HCT116 (cell line): ENCODE data around the gene PSG4. TPM values are rescaled to one million over a fixed set of nuclear protein-coding genes. Genes with fewer than 3 reads are reported as not detected.
A peak's percentile ranks its signal among the peaks of the same experiment; 100 is the strongest.
"Not testable (repeated sequence)": the region's sequence is repeated elsewhere in the genome, so short reads cannot be mapped to it uniquely, and the experiment has no call there.

Experiments used
- ATAC-seq: fragments of 200-7000 bp; cut with Tn5 transposase; 2 replicates; pipeline ENCODE4 v1.9.1; 2020; ENCODE audit warnings: mild to moderate bottlenecking, moderate library complexity
- BruUV-seq: library from RNA; stranded (reverse); fragments of 400-500 nt; replicated peaks from 2 replicates; lab custom pipeline; 2021; lab: Mats Ljungman, UMichigan
- CTCF ChIA-PET: fragments of 300-600 bp; sonication (Branson Sonifier 250); formaldehyde crosslinking; loops from one replicate; lab custom pipeline; 2021; ENCODE audit warnings: antibody characterized with exemption; lab: Charles Lee
- POLR2A ChIA-PET: fragments of 300-600, 350-600 bp; sonication (Branson Sonifier 250); formaldehyde crosslinking; loops from one replicate; lab custom pipeline; 2021; ENCODE audit warnings: antibody characterized with exemption; lab: Charles Lee
- RAD21 ChIA-PET, 2 experiments: fragments of 300-600 bp; sonication (Branson Sonifier 250); formaldehyde crosslinking; loops; one replicate each; lab custom pipeline; 2023; ENCODE audit warnings: low total read pairs in 2 of 2; ENCODE audit not compliant: uncharacterized antibody in 2 of 2, unreplicated experiment in 2 of 2, low non-redundant PET in 1 of 2; lab: Charles Lee
- DNase-seq: peaks from one replicate; pipeline ENCODE4 v3.0.0-alpha.2; 2010; ENCODE audit warnings: low read depth, low spot score
- H2AFZ ChIP-seq: fragments of 200-600 bp; shearing (Covaris generic), sonication (generic); 2 replicates; pipeline ENCODE4 v1.6.1; 2017; ENCODE audit warnings: low read depth, mixed run types, mixed read lengths, antibody characterized with exemption, low read length; ENCODE audit not compliant: poor library complexity, severe bottlenecking
- H3K27ac ChIP-seq: 2 replicates; pipeline ENCODE4 v1.5.1; 2012; ENCODE audit warnings: low read depth, low read length
- H3K27me3 ChIP-seq: fragments of 200-600 bp; sonication (generic); 2 replicates; pipeline ENCODE4 v1.6.1; 2016; ENCODE audit warnings: mixed run types, low read length, mixed read lengths; ENCODE audit not compliant: insufficient read depth
- H3K36me3 ChIP-seq, 2 experiments: fragments of 200-500 bp in 1 of 2; fragments of 200-600 bp in 1 of 2; sonication (Bioruptor generic) in 1 of 2; sonication (generic) in 1 of 2; 2 replicates each; pipeline versions ENCODE4 v1.5.1 to v1.6.1; 2014 to 2016; ENCODE audit warnings: low read length in 2 of 2, inconsistent platforms in 1 of 2, mixed read lengths in 1 of 2, mixed run types in 1 of 2; ENCODE audit not compliant: insufficient read depth in 2 of 2, control insufficient read depth in 1 of 2
- H3K4me1 ChIP-seq, 2 experiments: fragments of 200-600 bp in 1 of 2; sonication (generic) in 1 of 2; 2 replicates each; pipeline versions ENCODE4 v1.5.1 to v1.6.1; 2012 to 2017; ENCODE audit warnings: low read length in 2 of 2, inconsistent platforms in 1 of 2, mild to moderate bottlenecking in 1 of 2, mixed read lengths in 1 of 2, mixed run types in 1 of 2, moderate library complexity in 1 of 2; ENCODE audit not compliant: insufficient read depth in 2 of 2, control insufficient read depth in 1 of 2
- H3K4me2 ChIP-seq: fragments of 200-600 bp; sonication (generic); 2 replicates; pipeline ENCODE4 v1.6.1; 2017; ENCODE audit warnings: mixed run types, low read length, mixed read lengths
- H3K4me3 ChIP-seq, 2 experiments: fragments of 200-600 bp in 1 of 2; sonication (generic) in 1 of 2; replicated peaks in 1 of 2; 2 replicates each; pipeline ENCODE4 v1.5.1; 2011 to 2016; ENCODE audit warnings: low read length in 2 of 2, control low read depth in 1 of 2, low read depth in 1 of 2, mild to moderate bottlenecking in 1 of 2, mixed read lengths in 1 of 2, mixed run types in 1 of 2
- H3K79me2 ChIP-seq: fragments of 200-600 bp; sonication (generic); 2 replicates; pipeline ENCODE4 v1.6.1; 2017; ENCODE audit warnings: mild to moderate bottlenecking, mixed run types, low read length, moderate library complexity, mixed read lengths; ENCODE audit not compliant: insufficient read depth
- H3K9ac ChIP-seq: fragments of 200-600 bp; sonication (generic); 2 replicates; pipeline ENCODE4 v1.6.1; 2016; ENCODE audit warnings: low read length, mixed read lengths
- H3K9me2 ChIP-seq: fragments of 200-600 bp; sonication (generic), shearing (Covaris generic); 2 replicates; pipeline ENCODE4 v1.6.1; 2017; ENCODE audit warnings: mixed run types, mild to moderate bottlenecking, moderate library complexity; ENCODE audit not compliant: insufficient read depth
- H3K9me3 ChIP-seq, 2 experiments: fragments of 200-500 bp in 1 of 2; fragments of 200-600 bp in 1 of 2; sonication (Bioruptor generic) in 1 of 2; sonication (generic) in 1 of 2; 2 replicates each; pipeline ENCODE4 v1.6.1; 2014 to 2017; ENCODE audit warnings: low read length in 2 of 2, mixed read lengths in 2 of 2, inconsistent platforms in 1 of 2, low read depth in 1 of 2, mild to moderate bottlenecking in 1 of 2, mixed run types in 1 of 2, moderate library complexity in 1 of 2; ENCODE audit not compliant: control insufficient read depth in 1 of 2, insufficient read depth in 1 of 2
- H4K20me1 ChIP-seq: fragments of 200-600 bp; sonication (generic), shearing (Covaris generic); 2 replicates; pipeline ENCODE4 v1.6.1; 2017; ENCODE audit warnings: mixed run types, mild to moderate bottlenecking, moderate library complexity; ENCODE audit not compliant: insufficient read depth
- RAD21 ChIP-seq: IDR thresholded peaks from 2 replicates; pipeline ENCODE4 v1.6.1; 2012; ENCODE audit warnings: low read depth, mild to moderate bottlenecking
- intact Hi-C: fragments of 100-400 bp; cut with micrococcal nuclease; formaldehyde crosslinking; loops from 2 replicates; pipeline ENCODE4 v1.10.0; 2022
- total RNA-seq: library from RNA; stranded (reverse); gene quantifications from one replicate; pipeline ENCODE4 v1.2.1, GENCODE V29; 2021; ENCODE audit not compliant: unreplicated experiment
- TF ChIP-seq, protein P1 (sequence below), 3 experiments: fragments of 200-600 bp in 1 of 3; sonication (generic) in 1 of 3; IDR thresholded peaks in 2 of 3; conservative IDR thresholded peaks in 1 of 3; 2 replicates each; pipeline ENCODE4 v1.5.1; 2012 to 2017; ENCODE audit warnings: low read depth in 2 of 3, low read length in 2 of 3, antibody characterized with exemption in 1 of 3, borderline replicate concordance in 1 of 3, control low read depth in 1 of 3, mild to moderate bottlenecking in 1 of 3, mixed read lengths in 1 of 3, mixed run types in 1 of 3, moderate library complexity in 1 of 3; ENCODE audit not compliant: insufficient read depth in 1 of 3

Gene PSG4
- total RNA-seq, 1 experiment from 2014 or later = not detected

DNA sequence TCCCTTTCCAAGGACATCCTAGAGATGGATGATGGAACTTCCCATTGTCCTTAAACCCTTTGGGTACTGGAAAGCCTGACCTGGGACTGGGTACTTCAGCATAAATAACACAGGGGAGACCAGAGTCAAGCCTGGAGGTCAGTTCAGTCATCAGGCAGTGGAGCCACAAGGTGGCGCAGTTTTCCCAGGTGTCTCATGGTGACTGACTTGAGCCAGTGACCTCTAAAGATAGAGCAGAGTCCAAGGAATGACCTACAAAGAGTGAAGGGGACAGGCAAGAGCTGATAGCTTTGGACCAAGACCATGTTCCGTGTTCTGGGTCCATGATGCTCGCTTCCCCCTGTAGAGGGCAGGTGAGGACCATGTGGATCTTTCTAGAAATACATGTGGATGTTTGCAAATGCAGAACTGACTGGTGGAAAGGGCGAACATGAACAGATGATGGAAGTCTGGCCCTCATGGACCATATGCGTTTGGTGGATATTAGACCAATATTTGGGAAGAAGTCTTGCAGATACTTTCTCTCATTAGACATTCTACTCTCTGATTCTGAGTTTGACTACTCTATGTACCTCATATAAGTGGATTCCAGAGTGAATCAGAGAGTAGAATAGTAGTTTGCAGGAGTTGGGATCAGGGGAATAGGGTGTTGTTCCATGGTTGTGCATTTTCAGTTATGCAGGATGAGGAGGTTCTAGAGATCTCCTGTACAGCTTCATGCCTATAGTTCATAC, 6.6 kb downstream of the PSG4 start:
- CTCF ChIA-PET, POLR2A ChIA-PET: not testable (repeated sequence)

DNA sequence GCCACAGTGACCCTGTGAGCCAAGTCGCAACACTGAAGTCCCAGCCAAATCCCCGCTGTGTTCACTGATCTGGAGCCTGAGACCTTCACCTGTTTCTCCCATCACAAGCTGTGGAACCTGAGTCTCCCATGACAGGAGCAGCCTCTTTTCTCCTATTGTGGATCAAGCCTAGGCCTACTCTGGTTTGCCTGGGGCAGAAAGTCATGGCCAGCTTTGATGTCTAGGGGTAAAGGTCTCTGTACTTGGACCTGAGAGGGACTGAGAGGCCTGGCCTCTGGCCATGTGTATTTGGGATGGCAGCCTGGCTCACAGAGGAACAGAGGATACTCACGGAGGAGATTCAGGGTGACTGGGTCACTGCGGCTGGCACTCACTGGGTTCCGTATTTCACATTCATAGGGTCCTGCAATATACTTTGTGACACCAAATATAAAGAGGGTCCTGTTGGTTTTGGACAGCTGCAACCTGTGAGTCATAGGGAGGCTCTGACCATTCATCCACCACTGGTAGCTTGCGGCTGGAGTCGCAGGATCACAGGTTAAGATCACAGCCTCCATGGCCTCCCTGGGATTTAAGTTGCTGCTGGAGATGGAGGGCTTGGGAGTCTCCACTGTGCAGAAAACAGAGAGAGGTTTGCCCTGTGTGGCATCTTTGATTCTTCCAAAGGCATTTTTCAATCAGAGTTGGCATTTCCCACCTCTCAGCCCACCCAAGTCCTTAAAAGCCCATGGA, 7.6 kb downstream of the PSG4 start:
- CTCF ChIA-PET, H3K27me3 ChIP-seq, H3K36me3 ChIP-seq, H3K4me2 ChIP-seq, DNase-seq, H3K4me3 ChIP-seq, intact Hi-C loops, BruUV-seq, H3K9me3 ChIP-seq, ATAC-seq, H3K9ac ChIP-seq, H3K9me2 ChIP-seq, POLR2A ChIA-PET, H3K79me2 ChIP-seq, H3K27ac ChIP-seq, H2AFZ ChIP-seq, RAD21 ChIA-PET, H4K20me1 ChIP-seq: not testable (repeated sequence)
- peaks cover 10 to 15% of the 10 kb centered on the region in 2 experiments for H3K4me1 ChIP-seq

More for the DNA sequence above, 6.6 kb downstream of the PSG4 start:
- TF ChIP-seq, protein P1, sequence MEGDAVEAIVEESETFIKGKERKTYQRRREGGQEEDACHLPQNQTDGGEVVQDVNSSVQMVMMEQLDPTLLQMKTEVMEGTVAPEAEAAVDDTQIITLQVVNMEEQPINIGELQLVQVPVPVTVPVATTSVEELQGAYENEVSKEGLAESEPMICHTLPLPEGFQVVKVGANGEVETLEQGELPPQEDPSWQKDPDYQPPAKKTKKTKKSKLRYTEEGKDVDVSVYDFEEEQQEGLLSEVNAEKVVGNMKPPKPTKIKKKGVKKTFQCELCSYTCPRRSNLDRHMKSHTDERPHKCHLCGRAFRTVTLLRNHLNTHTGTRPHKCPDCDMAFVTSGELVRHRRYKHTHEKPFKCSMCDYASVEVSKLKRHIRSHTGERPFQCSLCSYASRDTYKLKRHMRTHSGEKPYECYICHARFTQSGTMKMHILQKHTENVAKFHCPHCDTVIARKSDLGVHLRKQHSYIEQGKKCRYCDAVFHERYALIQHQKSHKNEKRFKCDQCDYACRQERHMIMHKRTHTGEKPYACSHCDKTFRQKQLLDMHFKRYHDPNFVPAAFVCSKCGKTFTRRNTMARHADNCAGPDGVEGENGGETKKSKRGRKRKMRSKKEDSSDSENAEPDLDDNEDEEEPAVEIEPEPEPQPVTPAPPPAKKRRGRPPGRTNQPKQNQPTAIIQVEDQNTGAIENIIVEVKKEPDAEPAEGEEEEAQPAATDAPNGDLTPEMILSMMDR (IDR thresholded peaks at IDR 0.05 in 2 of 3, conservative IDR thresholded peaks at IDR 0.05 in 1 of 3; ENCODE audit: borderline replicate concordance in 1 of 3, insufficient read depth in 1 of 3, low read depth in 2 of 3, low read length in 2 of 3) = peak; percentile 19 to 50 (median 47); a peak in 5 of 6 replicates
- peak; percentile 34; the same call in 1 of the 2 replicates for TF ChIP-seq RAD21
- H3K79me2 ChIP-seq, BruUV-seq, DNase-seq, H4K20me1 ChIP-seq, H2AFZ ChIP-seq, H3K36me3 ChIP-seq, H3K4me2 ChIP-seq, H3K27me3 ChIP-seq, RAD21 ChIA-PET, H3K9me2 ChIP-seq, H3K9ac ChIP-seq, H3K4me3 ChIP-seq, H3K27ac ChIP-seq, H3K9me3 ChIP-seq, ATAC-seq, intact Hi-C loops: not testable (repeated sequence)
- peaks cover 10 to 15% of the 10 kb centered on the region in 2 experiments for H3K4me1 ChIP-seq

DNA sequence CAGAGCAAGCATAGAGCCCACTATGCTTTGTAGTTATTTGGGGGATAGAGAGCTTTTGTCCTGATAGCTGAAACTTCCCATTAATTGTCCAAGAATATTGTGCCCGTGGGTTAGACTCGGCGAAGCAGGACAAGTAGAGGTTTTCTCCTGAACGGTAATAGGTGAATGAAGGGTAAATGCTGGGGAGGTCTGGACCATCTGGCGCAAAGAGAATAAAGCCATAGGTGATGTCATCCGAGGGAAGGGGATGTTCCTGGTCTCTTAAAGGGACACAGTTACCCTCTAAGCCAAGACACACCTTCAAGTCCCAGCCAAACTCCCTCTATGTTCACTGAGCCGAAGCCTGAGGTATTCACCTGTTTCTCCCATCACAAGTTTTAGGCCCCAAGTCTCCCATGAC, 11.0 kb downstream of the PSG4 start:
- H3K4me1 ChIP-seq, H4K20me1 ChIP-seq, BruUV-seq, POLR2A ChIA-PET, H3K4me2 ChIP-seq, H3K27ac ChIP-seq, RAD21 ChIA-PET, H3K4me3 ChIP-seq, H3K27me3 ChIP-seq, H3K79me2 ChIP-seq, H3K9me3 ChIP-seq, H3K9ac ChIP-seq, H3K36me3 ChIP-seq, H2AFZ ChIP-seq, ATAC-seq, DNase-seq, H3K9me2 ChIP-seq: not testable (repeated sequence)
- intact Hi-C loops = loop anchor here (5.0 kb wide), 1 partner anchor 92 kb away; no protein-coding TSS in a partner anchor
- CTCF ChIA-PET = interaction anchor here (1.0 kb wide), 1 partner anchor 90 kb away, joined by 4 read pairs; no protein-coding TSS in a partner anchor
